ENCODE data around the gene PLEKHA7. TPM values are rescaled to one million over a fixed set of nuclear protein-coding genes. Genes with fewer than 3 reads are reported as not detected.
A peak's percentile ranks its signal among the peaks of the same experiment; 100 is the strongest.

Gene PLEKHA7
- total RNA-seq, 6 experiments from 2014 or later = 12.7 to 26.7 (median 21.5) TPM

GRCh38 chr11:17013548-17014320 is 480 bp downstream of the PLEKHA7 start:
- Histone ChIP-seq H3K27me3 (no peaks in the 10 kb centered on the region), H3K27ac (peak overlapping the region; percentile 30 to 72 (median 67)), H3K4me3 (peak overlapping the region; percentile 59 to 76 (median 72)), H3K36me3 (no peaks in the 10 kb centered on the region), H3K9me3 (no peaks in the 10 kb centered on the region), H3K4me1 (peaks cover 0 to 18% (median 4%) of the 10 kb centered on the region in 4 donors)
- TF ChIP-seq POLR2A (IDR thresholded peaks at IDR 0.05) (no peak), CTCF (IDR thresholded peaks at IDR 0.05) (no peak)
- WGBS (ENCODE audit: insufficient coverage, low coverage, low lambda C conversion rate, missing lambda C conversion rate) = 0% methylated on average over 1 of the region's 85 CpGs
- intact Hi-C loops (cut with DNase I) = no loop called here
- ATAC-seq (peak; percentile 14 to 44 (median 39)), DNase-seq (peak; percentile 41 to 59 (median 58))

- TF ChIP-seq CTCF (IDR thresholded peaks at IDR 0.05) (no peak), POLR2A (IDR thresholded peaks at IDR 0.05) (peak; percentile 67)
- H3K4me3 ChIP-seq = peak overlapping the region; percentile 59 to 76 (median 72)
- intact Hi-C loops (cut with DNase I) = no loop called here
- no peaks in the 10 kb centered on the region for H3K27me3 ChIP-seq
- H3K9me3 ChIP-seq = no peaks in the 10 kb centered on the region
- peak overlapping the region; percentile 43 to 72 (median 67) for H3K27ac ChIP-seq
- peaks cover 0 to 24% (median 7%) of the 10 kb centered on the region in 4 donors for H3K4me1 ChIP-seq
- H3K36me3 ChIP-seq = no peaks in the 10 kb centered on the region
- WGBS (ENCODE audit: insufficient coverage, low coverage, low lambda C conversion rate, missing lambda C conversion rate) = 17% methylated on average over 12 of the region's 38 CpGs
- peak; percentile 83 to 92 (median 88) for ATAC-seq
- DNase-seq = peak; percentile 86 to 92 (median 89)
Observed at GRCh38 chr11:17012712-17013547, 1.3 kb downstream of the PLEKHA7 start.

DNA sequence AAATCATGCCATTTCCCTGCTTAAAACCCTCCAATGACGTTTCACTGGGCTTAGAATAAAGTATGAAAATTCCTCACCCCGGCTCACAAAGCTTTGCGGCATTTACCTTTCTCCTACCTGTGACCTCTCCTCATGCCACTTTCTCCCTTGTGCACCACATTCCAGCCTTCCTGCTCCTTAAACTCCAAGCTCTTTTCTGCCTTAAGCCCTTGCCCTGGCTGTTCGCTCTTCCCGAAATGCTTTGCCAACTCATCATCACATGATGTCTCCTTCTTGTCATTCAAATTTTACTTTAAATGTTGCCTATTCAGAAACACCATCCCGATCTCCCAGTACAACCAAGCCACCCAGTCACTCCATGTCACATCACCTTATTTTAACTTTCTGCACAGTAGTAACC is 2.0 kb downstream of the PLEKHA7 start:
- peaks cover 0 to 29% (median 8%) of the 10 kb centered on the region in 4 donors for H3K4me1 ChIP-seq
- DNase-seq (peak in 1 of 3 donors; percentile 18), ATAC-seq (no peak)
- H3K27ac ChIP-seq = peak overlapping the region in 1 of 3 donors; percentile 43
- H3K36me3 ChIP-seq = no peaks in the 10 kb centered on the region
- no peak overlapping the region for H3K4me3 ChIP-seq
- TF ChIP-seq CTCF (IDR thresholded peaks at IDR 0.05) (no peak), POLR2A (IDR thresholded peaks at IDR 0.05) (no peak)
- no peaks in the 10 kb centered on the region for H3K27me3 ChIP-seq
- 61% methylated on average over 6 of the region's 6 CpGs for WGBS (ENCODE audit: insufficient coverage, low coverage, low lambda C conversion rate, missing lambda C conversion rate)
- intact Hi-C loops (cut with DNase I) = no loop called here
- H3K9me3 ChIP-seq = no peaks in the 10 kb centered on the region

- DNase-seq (peak in 1 of 3 donors; percentile 20), ATAC-seq (no peak)
- Histone ChIP-seq H3K36me3 (no peaks in the 10 kb centered on the region), H3K4me1 (peaks cover 0 to 29% (median 8%) of the 10 kb centered on the region in 4 donors), H3K4me3 (no peak overlapping the region), H3K27me3 (no peaks in the 10 kb centered on the region), H3K9me3 (no peaks in the 10 kb centered on the region), H3K27ac (no peak overlapping the region)
- intact Hi-C loops (cut with DNase I) = no loop called here
- no peak for TF ChIP-seq CTCF (IDR thresholded peaks at IDR 0.05)
- TF ChIP-seq POLR2A (IDR thresholded peaks at IDR 0.05) = no peak
- WGBS (ENCODE audit: insufficient coverage, low coverage, low lambda C conversion rate, missing lambda C conversion rate) = 85% methylated on average over 8 of the region's 8 CpGs
Observed at GRCh38 chr11:17010851-17011420, 3.3 kb downstream of the PLEKHA7 start.

Data from right lobe of liver (tissue), 6 donors.